PC-9 (cell line): ENCODE measurements around the gene TIGD6. TPM values are rescaled to one million over a fixed set of nuclear protein-coding genes. Genes with fewer than 3 reads are reported as not detected.

Source experiments
- BruUV-seq: library from RNA; stranded (reverse); fragments of 400-500 nt; replicated peaks from 2 replicates; lab custom pipeline; 2021; lab: Mats Ljungman, UMichigan
- CTCF ChIA-PET: fragments of 300-600 bp; sonication (Branson Sonifier 250); formaldehyde crosslinking; loops from one replicate; lab custom pipeline; 2022; ENCODE audit warnings: antibody characterized with exemption; lab: Charles Lee
- POLR2A ChIA-PET: fragments of 300-600 bp; sonication (Branson Sonifier 250); formaldehyde crosslinking; loops from one replicate; lab custom pipeline; 2022; ENCODE audit warnings: antibody characterized with exemption; ENCODE audit not compliant: unreplicated experiment; lab: Charles Lee
- DNase-seq, 2 experiments: peaks; one replicate each; pipeline versions ENCODE4 v3.0.0 to v3.0.0-alpha.2; 2015 to 2022; ENCODE audit warnings: mixed read lengths in 1 of 2
- H2AFZ ChIP-seq: fragments of 200-600 bp; sonication (generic); 2 replicates; pipeline ENCODE4 v1.8.1; 2017; ENCODE audit warnings: antibody characterized with exemption
- H3F3A ChIP-seq: fragments of 200-600 bp; sonication (generic); 2 replicates; pipeline ENCODE4 v1.8.1; 2017; ENCODE audit warnings: antibody characterized with exemption, mild to moderate bottlenecking, low read depth; ENCODE audit not compliant: insufficient read depth
- H3K27ac ChIP-seq: fragments of 200-600 bp; sonication (generic); 2 replicates; pipeline ENCODE4 v1.6.1; 2016; ENCODE audit warnings: mixed run types
- H3K27me3 ChIP-seq: fragments of 200-600 bp; sonication (generic); 2 replicates; pipeline ENCODE4 v1.6.1; 2016; ENCODE audit warnings: low read depth, mixed run types; ENCODE audit not compliant: insufficient read depth
- H3K36me3 ChIP-seq: fragments of 200-600 bp; sonication (generic); 2 replicates; pipeline ENCODE4 v1.6.1; 2016; ENCODE audit warnings: low read depth, mixed run types
- H3K4me1 ChIP-seq: fragments of 200-600 bp; sonication (generic); replicated peaks from 2 replicates; pipeline ENCODE4 v1.6.1; 2016; ENCODE audit warnings: mixed run types; ENCODE audit not compliant: insufficient read depth
- H3K4me2 ChIP-seq: fragments of 200-600 bp; sonication (generic); 2 replicates; pipeline ENCODE4 v1.6.1; 2017; ENCODE audit warnings: mixed run types
- H3K4me3 ChIP-seq: fragments of 200-600 bp; sonication (generic); 2 replicates; pipeline ENCODE4 v1.6.1; 2016; ENCODE audit warnings: mixed run types
- H3K79me2 ChIP-seq: fragments of 200-600 bp; sonication (generic); 2 replicates; pipeline ENCODE4 v1.6.1; 2017; ENCODE audit warnings: low read depth, mixed run types
- H3K9me2 ChIP-seq: fragments of 200-600 bp; sonication (generic); 2 replicates; pipeline ENCODE4 v1.8.1; 2017; ENCODE audit warnings: mild to moderate bottlenecking; ENCODE audit not compliant: insufficient read depth
- H3K9me3 ChIP-seq: fragments of 200-600 bp; sonication (generic); 2 replicates; pipeline ENCODE4 v1.8.1; 2016; ENCODE audit warnings: low read depth; ENCODE audit not compliant: insufficient read depth
- H4K20me1 ChIP-seq: fragments of 200-600 bp; sonication (generic); 2 replicates; pipeline ENCODE4 v1.8.1; 2017; ENCODE audit not compliant: insufficient read depth
- CTCF ChIP-seq: fragments of 200-600 bp; sonication (generic); conservative IDR thresholded peaks from 2 replicates; pipeline ENCODE4 v1.6.1; 2017; ENCODE audit warnings: mixed run types, antibody characterized with exemption, mild to moderate bottlenecking, moderate library complexity
- EZH2 ChIP-seq: fragments of 200-600 bp; sonication (generic); IDR thresholded peaks from 2 replicates; pipeline ENCODE4 v1.8.0; 2017; ENCODE audit warnings: antibody characterized with exemption, low read depth
- intact Hi-C: fragments of 100-400 bp; cut with micrococcal nuclease; formaldehyde crosslinking; loops from one replicate; pipeline ENCODE4 v1.10.0; 2022; ENCODE audit not compliant: unreplicated experiment
- total RNA-seq: library from RNA; stranded (reverse); gene quantifications from 2 replicates; pipeline ENCODE4 v1.2.3, GENCODE V29; 2021

The TIGD6 gene
- total RNA-seq, 1 experiment from 2014 or later = 3.0 TPM

DNA sequence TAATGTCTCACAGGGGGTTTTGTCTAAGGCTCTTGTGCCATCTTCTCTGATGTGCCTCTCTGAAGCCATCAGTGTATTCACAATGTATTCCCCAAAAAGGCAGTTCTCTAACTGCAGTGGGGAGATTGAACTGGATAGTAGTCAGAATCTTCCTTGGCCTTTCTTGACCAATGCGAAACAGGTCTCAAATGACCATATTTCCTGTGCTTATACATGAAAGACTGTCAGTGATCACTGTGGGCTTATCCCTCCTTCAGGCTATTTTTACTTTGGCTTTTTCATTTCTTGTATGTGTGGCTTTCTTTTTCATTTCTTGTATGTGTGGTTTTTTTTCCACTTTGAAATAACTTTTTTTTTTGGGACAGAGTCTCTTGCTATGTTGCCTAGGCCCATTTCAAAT lies 19.8 kb upstream of the TIGD6 start:
- intact Hi-C loops = no loop called here
- no peaks in the 10 kb centered on the region for H4K20me1 ChIP-seq
- H3K4me2 ChIP-seq = peak overlapping the region; percentile 72
- no peak overlapping the region for H2AFZ ChIP-seq
- peaks cover 65% of the 10 kb centered on the region for H3K36me3 ChIP-seq
- H3K79me2 ChIP-seq = peaks cover 19% of the 10 kb centered on the region
- ChIA-PET CTCF (interaction anchor here (0.6 to 0.7 kb wide), 2 partner anchors 92 to 94 kb away, joined by 3 to 4 read pairs; no protein-coding TSS in a partner anchor), POLR2A (no interaction called here)
- 0 out of 2 replicates have a peak, but pooled peaks cover 4% of the 10 kb centered on the region for H3K9me2 ChIP-seq
- H3K4me3 ChIP-seq = no peak overlapping the region
- no peaks in the 10 kb centered on the region for H3K27me3 ChIP-seq
- H3F3A ChIP-seq = peaks cover 75% of the 10 kb centered on the region
- no peak for TF ChIP-seq EZH2
- TF ChIP-seq CTCF = no peak
- H3K4me1 ChIP-seq = peaks cover 67% of the 10 kb centered on the region
- DNase-seq = no peak
- H3K27ac ChIP-seq = peak overlapping the region; percentile 93
- no TSS peak for BruUV-seq
- H3K9me3 ChIP-seq = peaks cover 8% of the 10 kb centered on the region

DNA sequence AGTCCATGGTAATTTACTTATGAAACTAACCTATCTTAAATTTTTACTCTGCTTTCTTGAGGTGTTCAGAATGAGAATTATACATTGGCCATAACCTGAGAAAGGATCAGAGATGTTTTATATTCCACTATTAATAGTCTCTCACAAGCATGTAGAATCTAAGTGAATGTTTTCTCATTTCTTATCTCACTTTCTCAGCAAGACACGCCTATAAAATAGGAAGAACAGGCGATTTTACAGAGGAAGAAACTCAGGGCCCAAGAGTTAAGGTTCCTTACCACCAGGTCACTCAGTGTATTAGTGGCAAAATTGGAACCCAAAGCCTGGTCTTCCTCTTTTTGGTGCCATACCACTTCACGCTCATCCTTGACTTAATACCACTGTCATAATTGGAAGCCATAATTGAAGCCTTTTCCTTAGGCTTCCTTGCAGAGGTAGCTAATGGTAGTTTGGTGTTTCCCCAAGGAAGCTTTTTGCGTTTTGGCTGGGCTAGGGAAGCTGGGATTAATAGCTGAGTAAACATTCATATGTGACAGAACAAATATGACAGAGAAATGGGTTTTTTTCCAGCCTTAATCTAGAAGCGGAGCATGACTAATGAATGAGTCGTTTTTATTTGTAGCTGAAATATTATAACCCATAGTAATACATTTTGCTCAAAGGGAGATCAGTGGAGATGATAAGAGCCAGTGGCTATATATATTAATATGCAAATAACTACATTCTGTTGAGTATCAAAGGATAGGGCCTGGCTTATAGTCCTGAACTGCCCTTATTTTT lies 17.0 kb upstream of the TIGD6 start:
- peaks cover 74% of the 10 kb centered on the region for H3K36me3 ChIP-seq
- H3F3A ChIP-seq = peaks cover 61% of the 10 kb centered on the region
- H4K20me1 ChIP-seq = no peaks in the 10 kb centered on the region
- H2AFZ ChIP-seq = no peak overlapping the region
- peaks cover 12% of the 10 kb centered on the region for H3K9me3 ChIP-seq
- ChIA-PET CTCF (interaction anchor here (0.6 kb wide), 1 partner anchor 262 kb away, joined by 3 read pairs; no protein-coding TSS in a partner anchor), POLR2A (interaction anchor here (0.7 kb wide), 1 partner anchor 30 kb away, joined by 5 read pairs; no protein-coding TSS in a partner anchor)
- intact Hi-C loops = no loop called here
- BruUV-seq = no TSS peak
- H3K9me2 ChIP-seq = 0 out of 2 replicates have a peak, but pooled peaks cover 4% of the 10 kb centered on the region
- TF ChIP-seq CTCF (no peak), EZH2 (no peak)
- no peak overlapping the region for H3K4me3 ChIP-seq
- peak overlapping the region; percentile 14 for H3K27ac ChIP-seq
- peaks cover 53% of the 10 kb centered on the region for H3K4me1 ChIP-seq
- peak overlapping the region; percentile 15; the same call in 1 of the 2 replicates for H3K4me2 ChIP-seq
- DNase-seq = peak in 1 of 2 experiments; percentile 75
- H3K27me3 ChIP-seq = no peaks in the 10 kb centered on the region
- peaks cover 9% of the 10 kb centered on the region; the same call in 1 of the 2 replicates for H3K79me2 ChIP-seq

DNA sequence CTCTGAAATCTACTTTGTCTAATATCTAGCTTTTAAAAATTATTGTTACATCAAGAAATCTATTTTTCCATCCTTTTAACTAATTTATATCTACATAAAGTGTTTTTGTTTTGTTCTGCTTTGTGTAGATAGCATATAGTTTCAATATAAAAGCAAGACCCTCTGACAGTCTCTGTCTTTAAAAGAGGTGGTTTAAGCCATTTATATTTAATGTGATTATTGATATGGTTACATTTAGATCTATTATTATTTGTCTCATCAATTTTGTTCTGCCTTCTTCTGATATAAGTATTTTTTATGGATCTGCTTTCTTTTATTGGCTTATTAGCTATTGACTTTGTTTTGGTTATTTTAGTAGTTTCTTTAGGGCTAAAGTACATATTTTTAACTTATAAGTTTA lies 16.1 kb upstream of the TIGD6 start:
- Histone ChIP-seq H3F3A (peaks cover 52% of the 10 kb centered on the region), H4K20me1 (no peaks in the 10 kb centered on the region), H3K36me3 (peaks cover 80% of the 10 kb centered on the region), H3K79me2 (peaks cover 9% of the 10 kb centered on the region; the same call in 1 of the 2 replicates), H3K4me2 (no peak overlapping the region), H3K9me2 (0 out of 2 replicates have a peak, but pooled peaks cover 4% of the 10 kb centered on the region), H2AFZ (no peak overlapping the region), H3K4me3 (no peak overlapping the region), H3K4me1 (peaks cover 44% of the 10 kb centered on the region), H3K27ac (peak overlapping the region; percentile 14), H3K9me3 (peaks cover 12% of the 10 kb centered on the region), H3K27me3 (no peaks in the 10 kb centered on the region)
- intact Hi-C loops = no loop called here
- ChIA-PET POLR2A (interaction anchor here (0.6 kb wide), 1 partner anchor 644 kb away, joined by 44 read pairs; no protein-coding TSS in a partner anchor), CTCF (no interaction called here)
- no TSS peak for BruUV-seq
- TF ChIP-seq CTCF = no peak
- no peak for DNase-seq
